GM19238 (cell line): ENCODE measurements around the gene HDAC9.
"Not testable (repeated sequence)": the region's sequence is repeated elsewhere in the genome, so short reads cannot be mapped to it uniquely, and the experiment has no call there.

Experiments used
- DNase-seq: peaks from one replicate; pipeline ENCODE4 v3.0.0; 2011; ENCODE audit warnings: low spot score; ENCODE audit not compliant: insufficient read length

HDAC9 gene

GRCh38 chr7:18708204-18708603, 212.7 kb downstream of the HDAC9 start:
- no peak for DNase-seq

GRCh38 chr7:18715988-18716387, 220.4 kb downstream of the HDAC9 start:
- no peak for DNase-seq

GRCh38 chr7:18721429-18721828, 225.9 kb downstream of the HDAC9 start:
- no peak for DNase-seq

GRCh38 chr7:18724318-18724717, 228.8 kb downstream of the HDAC9 start:
- DNase-seq: no peak

DNA sequence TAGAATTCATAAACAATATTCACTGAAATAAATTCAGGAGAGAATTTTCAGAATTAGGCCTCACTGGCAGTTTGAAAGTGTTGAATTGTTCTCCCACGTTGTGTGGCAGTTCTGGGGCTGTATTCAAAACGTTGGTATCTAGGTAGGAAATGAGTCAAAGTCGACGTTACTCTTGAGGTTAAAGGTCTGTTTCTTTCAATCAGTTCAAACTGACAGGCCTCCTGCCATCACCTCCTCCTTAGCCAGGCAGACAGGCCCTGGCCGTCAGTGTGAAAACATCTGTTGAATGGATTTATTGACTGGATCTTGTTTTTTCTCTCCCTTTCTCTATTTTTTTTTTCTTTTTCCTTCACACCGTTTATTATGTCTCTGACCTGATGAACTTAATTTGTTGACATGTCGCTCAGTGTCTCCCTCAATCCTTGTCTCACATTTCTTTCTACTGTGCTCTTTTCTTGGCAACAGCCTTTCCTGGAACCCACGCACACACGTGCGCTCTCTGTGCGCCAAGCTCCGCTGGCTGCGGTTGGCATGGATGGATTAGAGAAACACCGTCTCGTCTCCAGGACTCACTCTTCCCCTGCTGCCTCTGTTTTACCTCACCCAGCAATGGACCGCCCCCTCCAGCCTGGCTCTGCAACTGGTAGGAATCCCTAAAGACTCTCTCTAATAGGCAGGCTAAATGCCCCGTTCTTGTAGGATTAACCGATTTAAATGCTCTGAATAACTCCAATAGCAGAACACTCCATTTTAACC, 231.7 kb downstream of the HDAC9 start:
- no peak for DNase-seq

DNA sequence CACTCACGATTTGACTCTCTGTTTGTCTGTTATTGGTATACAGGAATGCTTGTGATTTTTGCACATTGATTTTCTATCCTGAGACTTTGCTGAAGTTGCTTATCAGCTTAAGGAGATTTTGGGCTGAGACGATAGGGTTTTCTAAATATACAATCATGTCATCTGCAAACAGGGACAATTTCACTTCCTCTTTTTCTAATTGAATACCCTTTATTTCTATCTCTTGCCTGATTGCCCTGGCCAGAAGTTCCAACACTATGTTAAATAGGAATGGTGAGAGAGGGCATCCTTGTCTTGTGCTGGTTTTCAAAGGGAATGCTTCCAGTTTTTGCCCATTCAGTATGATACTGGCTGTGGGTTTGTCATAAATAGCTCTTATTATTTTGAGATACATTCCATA, 240.5 kb downstream of the HDAC9 start:
- DNase-seq: not testable (repeated sequence)

- no peak for DNase-seq
Measured at GRCh38 chr7:18740579-18740988, 245.0 kb downstream of the HDAC9 start.

- DNase-seq: no peak
Measured at GRCh38 chr7:18753972-18754610, 258.5 kb downstream of the HDAC9 start.

DNA sequence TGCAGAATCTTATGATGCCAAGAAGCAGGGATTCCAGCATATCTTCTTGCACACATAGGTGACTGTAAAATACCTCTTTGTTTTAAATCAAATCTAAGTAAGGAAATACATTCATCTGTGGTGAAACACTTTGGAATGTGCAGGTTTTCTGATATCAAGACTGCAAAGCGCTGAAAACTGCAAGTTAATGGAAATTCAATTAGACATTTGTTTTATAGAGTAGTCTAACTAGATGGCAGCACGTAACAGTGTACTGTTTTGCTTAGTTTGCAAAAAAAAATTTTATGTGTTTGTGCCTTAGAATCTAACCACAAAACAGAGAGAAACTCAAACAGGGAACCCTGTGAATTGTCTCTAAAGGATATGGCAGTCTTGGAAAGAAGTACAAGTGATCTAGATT, 259.2 kb downstream of the HDAC9 start:
- no peak for DNase-seq

- DNase-seq: no peak
Measured at GRCh38 chr7:18755793-18756192, 260.2 kb downstream of the HDAC9 start.

- no peak for DNase-seq
Measured at GRCh38 chr7:18756378-18757050, 261.0 kb downstream of the HDAC9 start.

GRCh38 chr7:18760046-18760445, 264.5 kb downstream of the HDAC9 start:
- no peak for DNase-seq

- DNase-seq: no peak
Measured at GRCh38 chr7:18760631-18761445, 265.3 kb downstream of the HDAC9 start.

GRCh38 chr7:18762189-18762588, 266.6 kb downstream of the HDAC9 start:
- DNase-seq: no peak

- DNase-seq: no peak
Measured at GRCh38 chr7:18768256-18768655, 272.7 kb downstream of the HDAC9 start.

GRCh38 chr7:18770154-18770811, 274.7 kb downstream of the HDAC9 start:
- DNase-seq: no peak

DNA sequence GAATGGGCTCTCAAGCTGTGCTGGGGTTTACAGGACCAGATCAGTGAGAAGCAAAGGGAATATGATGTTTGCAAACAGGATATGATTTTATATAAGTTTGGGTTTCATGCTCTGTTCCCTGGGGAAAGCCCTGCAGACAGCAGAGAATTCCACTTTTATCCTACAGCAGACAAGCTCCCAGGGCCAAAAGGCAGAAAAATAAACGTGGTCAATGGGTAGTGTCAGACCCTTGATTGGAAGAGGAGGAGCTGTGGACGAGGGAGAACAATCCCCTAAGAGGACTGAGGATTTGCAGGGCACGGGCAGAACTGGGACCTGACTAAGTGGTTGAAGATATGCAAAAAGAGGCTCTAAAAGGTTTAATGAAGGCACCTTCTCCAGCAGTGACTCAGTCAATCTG, 275.3 kb downstream of the HDAC9 start:
- no peak for DNase-seq

DNA sequence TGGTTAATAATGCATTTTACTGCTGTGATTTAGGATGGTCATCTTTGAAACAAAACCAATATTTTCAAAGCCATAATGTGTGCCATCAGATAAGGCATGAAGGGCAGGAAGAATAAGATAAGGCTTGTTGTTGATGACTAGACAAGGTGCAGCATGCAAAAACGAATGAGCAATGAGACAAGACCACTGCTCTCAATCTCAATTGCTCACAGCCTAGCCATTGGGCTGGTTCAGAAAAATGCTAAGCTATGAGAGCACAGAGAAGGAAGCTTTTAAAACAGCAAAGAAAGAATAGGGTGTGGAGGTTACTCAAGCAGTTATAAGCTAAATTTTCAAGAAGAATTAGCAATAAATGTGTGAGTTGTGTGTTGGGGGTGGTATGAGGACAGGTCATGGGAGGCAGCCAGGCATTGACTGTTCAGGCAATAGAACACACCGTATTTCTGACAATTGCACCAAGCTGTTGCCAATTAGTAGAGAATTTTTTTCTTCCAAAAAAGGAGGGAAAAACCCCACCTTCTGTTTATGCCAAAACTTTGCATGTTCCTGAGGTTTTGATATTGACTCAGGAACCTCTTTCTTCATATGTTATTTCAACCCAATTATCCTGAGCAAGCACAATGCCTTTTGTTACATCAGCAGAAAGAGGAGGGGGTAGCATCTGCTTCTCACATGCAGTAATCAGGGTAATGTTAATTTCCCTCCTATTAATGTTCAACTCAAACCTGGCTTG, 276.5 kb downstream of the HDAC9 start:
- no peak for DNase-seq

DNA sequence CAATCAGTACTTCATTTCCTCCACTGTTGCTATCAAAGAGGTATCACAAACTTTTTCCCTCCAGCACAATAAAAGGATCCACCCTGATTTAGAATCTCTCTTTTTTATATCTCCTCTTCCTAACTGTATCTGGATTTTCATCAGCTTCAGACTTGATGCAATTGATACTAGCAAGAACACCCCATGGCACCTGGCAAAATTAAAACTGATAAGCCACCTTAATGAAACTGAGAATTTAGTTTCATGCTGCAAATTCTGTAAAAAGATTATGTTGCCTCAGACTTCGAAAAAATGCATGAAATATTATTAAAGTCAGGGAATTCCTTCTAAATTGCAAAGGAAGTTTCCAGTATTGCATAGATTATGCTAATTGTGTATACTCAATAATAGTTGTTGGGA, 277.0 kb downstream of the HDAC9 start:
- DNase-seq: no peak

DNA sequence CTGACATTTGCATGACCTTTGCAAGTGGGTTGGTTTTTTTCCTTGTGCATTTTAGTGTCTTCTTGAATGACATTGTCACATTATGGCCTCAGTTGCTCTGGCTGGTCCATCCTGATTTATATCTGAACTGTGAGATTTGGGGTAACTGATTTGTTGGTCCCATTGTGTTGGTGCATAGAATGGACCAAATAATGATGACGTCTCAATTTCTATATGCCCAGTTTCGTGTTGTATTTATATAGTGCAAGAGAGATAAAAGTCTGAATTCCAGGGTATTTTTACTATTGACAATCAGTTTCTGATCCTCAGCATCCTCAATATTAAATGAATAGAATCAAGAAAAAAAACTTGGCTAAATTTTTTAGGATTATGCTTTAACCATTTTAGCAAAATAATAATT, 281.8 kb downstream of the HDAC9 start:
- no peak for DNase-seq

GRCh38 chr7:18778594-18778993, 283.0 kb downstream of the HDAC9 start:
- no peak for DNase-seq
